Mesenchymal stem cell (in vitro differentiated cells and primary cell): Measurements from ENCODE around the gene OTUD4.

Experiments used
- DNase-seq: peaks from one replicate; pipeline ENCODE4 v3.0.0-alpha.2; 2013
- H2AFZ ChIP-seq: one replicate; pipeline ENCODE4 v1.6.1; 2013; ENCODE audit warnings: low read depth, mild to moderate bottlenecking, control low read depth, inconsistent platforms, low read length, moderate library complexity
- H2AK5ac ChIP-seq: 2 replicates; pipeline ENCODE4 v1.6.1; 2013; ENCODE audit warnings: low read length, moderate library complexity, mild to moderate bottlenecking, inconsistent platforms; ENCODE audit not compliant: severe bottlenecking
- H2BK120ac ChIP-seq: one replicate; pipeline ENCODE4 v1.6.1; 2013; ENCODE audit warnings: low read depth, mild to moderate bottlenecking, inconsistent platforms, low read length, moderate library complexity
- H2BK12ac ChIP-seq, 2 experiments: one replicate each; pipeline ENCODE4 v1.6.1; 2013; ENCODE audit warnings: inconsistent platforms in 2 of 2, low read length in 2 of 2, mild to moderate bottlenecking in 2 of 2, moderate library complexity in 2 of 2, control low read depth in 1 of 2
- H2BK15ac ChIP-seq: one replicate; pipeline ENCODE4 v1.6.1; 2013; ENCODE audit warnings: mild to moderate bottlenecking, low read depth, inconsistent platforms; ENCODE audit not compliant: poor library complexity, severe bottlenecking
- H2BK5ac ChIP-seq: 2 replicates; pipeline ENCODE4 v1.6.1; 2013; ENCODE audit warnings: low read depth, mild to moderate bottlenecking, low read length, control low read depth, inconsistent platforms; ENCODE audit not compliant: poor library complexity, severe bottlenecking
- H3K14ac ChIP-seq, 2 experiments: one replicate each; pipeline ENCODE4 v1.6.1; 2013; ENCODE audit warnings: inconsistent platforms in 2 of 2, low read length in 2 of 2, control low read depth in 1 of 2, mild to moderate bottlenecking in 1 of 2, moderate library complexity in 1 of 2
- H3K18ac ChIP-seq, 2 experiments: one replicate each; pipeline ENCODE4 v1.6.1; 2013; ENCODE audit warnings: inconsistent platforms in 2 of 2, low read length in 2 of 2, control low read depth in 1 of 2, low read depth in 1 of 2, mild to moderate bottlenecking in 1 of 2
- H3K23ac ChIP-seq, 2 experiments: one replicate each; pipeline ENCODE4 v1.6.1; 2013; ENCODE audit warnings: inconsistent platforms in 2 of 2, low read length in 2 of 2, mild to moderate bottlenecking in 2 of 2, moderate library complexity in 2 of 2, control low read depth in 1 of 2
- H3K27ac ChIP-seq: 2 replicates; pipeline ENCODE4 v1.5.1; 2013; ENCODE audit warnings: mild to moderate bottlenecking, moderate library complexity, low read length, control low read depth, inconsistent platforms; ENCODE audit not compliant: poor library complexity, severe bottlenecking
- H3K27me3 ChIP-seq, 2 experiments: 2 replicates each; pipeline versions ENCODE4 v1.6.1 to v1.7.0; 2013; ENCODE audit warnings: low read length in 2 of 2, mild to moderate bottlenecking in 2 of 2, moderate library complexity in 2 of 2, control low read depth in 1 of 2, inconsistent platforms in 1 of 2; ENCODE audit not compliant: control insufficient read depth in 1 of 2, insufficient read depth in 1 of 2
- H3K36me3 ChIP-seq, 2 experiments: 2 replicates each; pipeline versions ENCODE4 v1.6.1 to v1.7.0; 2013; ENCODE audit warnings: low read length in 2 of 2, control low read depth in 1 of 2, inconsistent platforms in 1 of 2, low read depth in 1 of 2, mild to moderate bottlenecking in 1 of 2; ENCODE audit not compliant: insufficient read depth in 2 of 2, control insufficient read depth in 1 of 2
- H3K4ac ChIP-seq, 2 experiments: one replicate each; pipeline ENCODE4 v1.6.1; 2013; ENCODE audit warnings: inconsistent platforms in 2 of 2, low read length in 2 of 2, mild to moderate bottlenecking in 2 of 2, moderate library complexity in 2 of 2, control low read depth in 1 of 2, low read depth in 1 of 2
- H3K4me1 ChIP-seq: 2 replicates; pipeline ENCODE4 v1.6.1; 2013; ENCODE audit warnings: low read depth, low read length, control low read depth; ENCODE audit not compliant: control insufficient read depth, insufficient read depth
- H3K4me2 ChIP-seq: 2 replicates; pipeline ENCODE4 v1.6.1; 2013; ENCODE audit warnings: low read length, mild to moderate bottlenecking, inconsistent platforms; ENCODE audit not compliant: poor library complexity, severe bottlenecking
- H3K4me3 ChIP-seq, 2 experiments: 2 replicates each; pipeline versions ENCODE4 v1.5.1 to v1.7.0; 2013; ENCODE audit warnings: low read length in 2 of 2, mild to moderate bottlenecking in 2 of 2, control low read depth in 1 of 2, low read depth in 1 of 2; ENCODE audit not compliant: insufficient read depth in 1 of 2
- H3K79me1 ChIP-seq: replicated peaks from 2 replicates; pipeline ENCODE4 v1.6.1; 2013; ENCODE audit warnings: mild to moderate bottlenecking, control low read depth, low read length, inconsistent platforms; ENCODE audit not compliant: poor library complexity, severe bottlenecking
- H3K9ac ChIP-seq: 2 replicates; pipeline ENCODE4 v1.7.0; 2013; ENCODE audit warnings: mild to moderate bottlenecking, low read length, moderate library complexity
- H3K9me3 ChIP-seq: 2 replicates; pipeline ENCODE4 v1.7.0; 2013; ENCODE audit warnings: mild to moderate bottlenecking, low read length; ENCODE audit not compliant: control insufficient read depth
- H4K8ac ChIP-seq: one replicate; pipeline ENCODE4 v1.6.1; 2013; ENCODE audit warnings: inconsistent platforms, mild to moderate bottlenecking, low read length, moderate library complexity
- H4K91ac ChIP-seq: one replicate; pipeline ENCODE4 v1.6.1; 2013; ENCODE audit warnings: mild to moderate bottlenecking, low read length, inconsistent platforms
- WGBS: methylation state at CpG from one replicate; pipeline ENCODE4 v1.1.7; 2013; ENCODE audit warnings: mixed read lengths; 5-methylcytosine and 5-hydroxymethylcytosine counted together

Gene OTUD4

DNA sequence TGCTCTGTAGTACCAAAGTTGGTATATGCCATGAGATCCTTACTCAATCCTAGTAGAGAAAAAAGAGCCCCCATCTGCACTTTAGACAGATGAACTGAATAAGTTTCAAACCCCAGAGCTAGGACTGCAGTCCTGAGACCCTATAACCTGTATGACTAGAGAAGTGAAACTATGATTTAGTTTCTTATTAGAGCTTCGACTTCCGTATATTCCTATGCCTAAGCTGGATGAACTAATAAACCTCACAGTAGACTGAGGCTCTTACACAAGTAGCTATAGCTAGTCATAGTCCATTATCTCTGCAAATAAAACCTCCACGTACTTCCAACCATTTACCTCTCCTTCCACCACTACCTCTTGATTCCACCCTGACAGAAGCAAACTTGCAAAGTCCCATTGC, 6.3 kb upstream of the OTUD4 start:
- Histone ChIP-seq H3K79me1 (no peaks in the 10 kb centered on the region), H3K9me3 (no peaks in the 10 kb centered on the region), H2BK120ac (no peak overlapping the region), H2AFZ (no peak overlapping the region), H3K4me1 (no peaks in the 10 kb centered on the region), H3K14ac (no peak overlapping the region), H2BK15ac (no peak overlapping the region), H3K36me3 (no peaks in the 10 kb centered on the region), H3K23ac (no peak overlapping the region), H2BK5ac (no peak overlapping the region), H3K4me3 (no peak overlapping the region), H2AK5ac (no peak overlapping the region), H3K9ac (no peak overlapping the region), H4K91ac (no peak overlapping the region), H3K27me3 (no peaks in the 10 kb centered on the region), H2BK12ac (no peak overlapping the region), H3K27ac (no peak overlapping the region), H3K4ac (no peak overlapping the region), H3K4me2 (no peak overlapping the region), H4K8ac (no peak overlapping the region), H3K18ac (no peak overlapping the region)
- DNase-seq = no peak
- over 99% methylated on average over 3 of the region's 3 CpGs for WGBS

DNA sequence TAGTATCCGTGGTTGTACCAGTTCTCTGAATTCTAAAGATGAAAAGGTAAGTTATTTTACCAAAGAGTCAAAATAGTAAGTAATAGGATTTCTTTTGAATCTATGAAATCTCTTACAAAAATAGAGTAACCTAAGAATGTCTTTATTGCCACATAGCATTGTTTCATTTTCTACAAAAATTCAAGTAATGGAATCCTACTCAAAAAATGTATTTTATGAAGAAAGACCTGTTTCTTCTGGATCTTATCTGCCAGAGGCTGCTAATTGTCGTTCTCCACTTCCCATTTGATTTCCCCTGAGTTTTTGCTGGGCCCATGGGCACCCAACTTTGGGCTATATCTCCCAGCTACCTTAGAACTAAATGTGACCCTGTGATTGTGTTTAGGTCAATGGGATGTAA, 3.2 kb upstream of the OTUD4 start:
- Histone ChIP-seq H3K36me3 (no peaks in the 10 kb centered on the region), H3K9me3 (no peaks in the 10 kb centered on the region), H3K18ac (no peak overlapping the region), H3K4me3 (no peak overlapping the region), H2BK120ac (no peak overlapping the region), H3K9ac (no peak overlapping the region), H3K4me2 (no peak overlapping the region), H2AK5ac (no peak overlapping the region), H3K79me1 (peaks cover 3% of the 10 kb centered on the region), H3K27me3 (no peaks in the 10 kb centered on the region), H2BK12ac (no peak overlapping the region), H3K27ac (no peak overlapping the region), H3K23ac (no peak overlapping the region), H4K91ac (no peak overlapping the region), H2BK15ac (no peak overlapping the region), H2BK5ac (no peak overlapping the region), H3K4me1 (peaks cover 1% of the 10 kb centered on the region), H3K14ac (no peak overlapping the region), H2AFZ (no peak overlapping the region), H4K8ac (no peak overlapping the region), H3K4ac (no peak overlapping the region)
- 94% methylated on average over 2 of the region's 2 CpGs for WGBS
- DNase-seq = no peak

GRCh38 chr4:145183023-145183422, 2.6 kb upstream of the OTUD4 start:
- no peak overlapping the region for H4K8ac ChIP-seq
- DNase-seq = no peak
- no peak overlapping the region for H2BK12ac ChIP-seq
- peaks cover 1% of the 10 kb centered on the region for H3K4me1 ChIP-seq
- H3K4me2 ChIP-seq = no peak overlapping the region
- H3K4ac ChIP-seq = no peak overlapping the region
- peaks cover 3% of the 10 kb centered on the region for H3K79me1 ChIP-seq
- no peak overlapping the region for H4K91ac ChIP-seq
- H3K9ac ChIP-seq = no peak overlapping the region
- WGBS = 67% methylated on average over 1 of the region's 2 CpGs
- no peak overlapping the region for H3K14ac ChIP-seq
- no peak overlapping the region for H3K4me3 ChIP-seq
- no peak overlapping the region for H2AFZ ChIP-seq
- no peak overlapping the region for H3K18ac ChIP-seq
- H2BK120ac ChIP-seq = no peak overlapping the region
- no peak overlapping the region for H3K23ac ChIP-seq
- H3K9me3 ChIP-seq = no peaks in the 10 kb centered on the region
- no peak overlapping the region for H3K27ac ChIP-seq
- H3K36me3 ChIP-seq = no peaks in the 10 kb centered on the region
- no peak overlapping the region for H2BK5ac ChIP-seq
- no peaks in the 10 kb centered on the region for H3K27me3 ChIP-seq
- no peak overlapping the region for H2BK15ac ChIP-seq
- peak overlapping the region; percentile 69 for H2AK5ac ChIP-seq

GRCh38 chr4:145182222-145182621, 1.8 kb upstream of the OTUD4 start:
- DNase-seq = no peak
- H3K9ac ChIP-seq = no peak overlapping the region

More at GRCh38 chr4:145182222-145182621, 1.8 kb upstream of the OTUD4 start:
- Histone ChIP-seq H2BK15ac (no peak overlapping the region), H3K9me3 (no peaks in the 10 kb centered on the region), H4K8ac (no peak overlapping the region), H3K4ac (no peak overlapping the region), H3K27me3 (no peaks in the 10 kb centered on the region), H2AFZ (no peak overlapping the region), H2BK120ac (no peak overlapping the region), H2AK5ac (no peak overlapping the region), H3K27ac (no peak overlapping the region), H3K14ac (no peak overlapping the region), H3K18ac (no peak overlapping the region), H2BK12ac (no peak overlapping the region), H2BK5ac (no peak overlapping the region), H3K4me2 (no peak overlapping the region), H3K4me1 (peaks cover 1% of the 10 kb centered on the region), H3K23ac (no peak overlapping the region), H3K36me3 (no peaks in the 10 kb centered on the region), H4K91ac (no peak overlapping the region), H3K4me3 (no peak overlapping the region), H3K79me1 (peaks cover 3% of the 10 kb centered on the region)
- WGBS = 100% methylated on average over 2 of the region's 2 CpGs
